PC-9 (cell line): ENCODE measurements around the gene TOP1. TPM values are rescaled to one million over a fixed set of nuclear protein-coding genes. Genes with fewer than 3 reads are reported as not detected.
A peak's percentile ranks its signal among the peaks of the same experiment; 100 is the strongest.

Source experiments
- BruUV-seq: library from RNA; stranded (reverse); fragments of 400-500 nt; replicated peaks from 2 replicates; lab custom pipeline; 2021; lab: Mats Ljungman, UMichigan
- CTCF ChIA-PET: fragments of 300-600 bp; sonication (Branson Sonifier 250); formaldehyde crosslinking; loops from one replicate; lab custom pipeline; 2022; ENCODE audit warnings: antibody characterized with exemption; lab: Charles Lee
- POLR2A ChIA-PET: fragments of 300-600 bp; sonication (Branson Sonifier 250); formaldehyde crosslinking; loops from one replicate; lab custom pipeline; 2022; ENCODE audit warnings: antibody characterized with exemption; ENCODE audit not compliant: unreplicated experiment; lab: Charles Lee
- DNase-seq, 2 experiments: peaks; one replicate each; pipeline versions ENCODE4 v3.0.0 to v3.0.0-alpha.2; 2015 to 2022; ENCODE audit warnings: mixed read lengths in 1 of 2
- H2AFZ ChIP-seq: fragments of 200-600 bp; sonication (generic); 2 replicates; pipeline ENCODE4 v1.8.1; 2017; ENCODE audit warnings: antibody characterized with exemption
- H3F3A ChIP-seq: fragments of 200-600 bp; sonication (generic); 2 replicates; pipeline ENCODE4 v1.8.1; 2017; ENCODE audit warnings: antibody characterized with exemption, mild to moderate bottlenecking, low read depth; ENCODE audit not compliant: insufficient read depth
- H3K27ac ChIP-seq: fragments of 200-600 bp; sonication (generic); 2 replicates; pipeline ENCODE4 v1.6.1; 2016; ENCODE audit warnings: mixed run types
- H3K27me3 ChIP-seq: fragments of 200-600 bp; sonication (generic); 2 replicates; pipeline ENCODE4 v1.6.1; 2016; ENCODE audit warnings: low read depth, mixed run types; ENCODE audit not compliant: insufficient read depth
- H3K36me3 ChIP-seq: fragments of 200-600 bp; sonication (generic); 2 replicates; pipeline ENCODE4 v1.6.1; 2016; ENCODE audit warnings: low read depth, mixed run types
- H3K4me1 ChIP-seq: fragments of 200-600 bp; sonication (generic); replicated peaks from 2 replicates; pipeline ENCODE4 v1.6.1; 2016; ENCODE audit warnings: mixed run types; ENCODE audit not compliant: insufficient read depth
- H3K4me2 ChIP-seq: fragments of 200-600 bp; sonication (generic); 2 replicates; pipeline ENCODE4 v1.6.1; 2017; ENCODE audit warnings: mixed run types
- H3K4me3 ChIP-seq: fragments of 200-600 bp; sonication (generic); 2 replicates; pipeline ENCODE4 v1.6.1; 2016; ENCODE audit warnings: mixed run types
- H3K79me2 ChIP-seq: fragments of 200-600 bp; sonication (generic); 2 replicates; pipeline ENCODE4 v1.6.1; 2017; ENCODE audit warnings: low read depth, mixed run types
- H3K9me2 ChIP-seq: fragments of 200-600 bp; sonication (generic); 2 replicates; pipeline ENCODE4 v1.8.1; 2017; ENCODE audit warnings: mild to moderate bottlenecking; ENCODE audit not compliant: insufficient read depth
- H3K9me3 ChIP-seq: fragments of 200-600 bp; sonication (generic); 2 replicates; pipeline ENCODE4 v1.8.1; 2016; ENCODE audit warnings: low read depth; ENCODE audit not compliant: insufficient read depth
- H4K20me1 ChIP-seq: fragments of 200-600 bp; sonication (generic); 2 replicates; pipeline ENCODE4 v1.8.1; 2017; ENCODE audit not compliant: insufficient read depth
- CTCF ChIP-seq: fragments of 200-600 bp; sonication (generic); conservative IDR thresholded peaks from 2 replicates; pipeline ENCODE4 v1.6.1; 2017; ENCODE audit warnings: mixed run types, antibody characterized with exemption, mild to moderate bottlenecking, moderate library complexity
- EZH2 ChIP-seq: fragments of 200-600 bp; sonication (generic); IDR thresholded peaks from 2 replicates; pipeline ENCODE4 v1.8.0; 2017; ENCODE audit warnings: antibody characterized with exemption, low read depth
- intact Hi-C: fragments of 100-400 bp; cut with micrococcal nuclease; formaldehyde crosslinking; loops from one replicate; pipeline ENCODE4 v1.10.0; 2022; ENCODE audit not compliant: unreplicated experiment
- total RNA-seq: library from RNA; stranded (reverse); gene quantifications from 2 replicates; pipeline ENCODE4 v1.2.3, GENCODE V29; 2021

Gene TOP1
- total RNA-seq, 1 experiment from 2014 or later = 55.8 TPM

GRCh38 chr20:41011551-41012067, 17.0 kb upstream of the TOP1 start:
- no peaks in the 10 kb centered on the region for H4K20me1 ChIP-seq
- no peaks in the 10 kb centered on the region for H3K36me3 ChIP-seq

DNA sequence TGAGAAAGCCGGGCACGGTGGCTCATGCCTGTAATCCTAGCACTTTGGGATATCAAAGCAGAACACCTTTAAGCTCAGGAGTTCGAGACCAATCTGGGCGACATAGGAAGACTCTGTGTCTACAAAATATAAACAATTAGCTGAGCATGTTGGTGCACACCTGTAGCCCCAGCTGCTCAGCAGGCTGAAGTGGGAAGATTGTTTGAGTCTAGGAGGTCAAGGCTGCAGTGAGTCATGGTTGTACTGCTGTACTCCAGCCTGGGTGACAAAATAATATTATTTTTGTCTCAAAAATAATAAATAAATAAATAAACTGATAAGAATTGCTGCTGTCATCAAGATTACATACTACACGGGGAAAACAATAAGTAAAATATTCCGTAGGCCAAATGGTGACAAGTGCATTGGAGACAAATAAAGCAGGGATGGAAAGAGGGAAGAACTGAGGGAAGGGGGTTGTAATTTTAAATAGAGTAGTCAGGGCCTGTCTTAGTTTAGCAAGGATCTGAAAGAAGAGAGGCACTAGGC, 14.0 kb upstream of the TOP1 start:
- no peak overlapping the region for H3K27ac ChIP-seq
- H2AFZ ChIP-seq = no peak overlapping the region
- H3K36me3 ChIP-seq = no peaks in the 10 kb centered on the region
- no peak overlapping the region for H3K4me2 ChIP-seq
- H3K79me2 ChIP-seq = no peaks in the 10 kb centered on the region
- peaks cover 36% of the 10 kb centered on the region for H3F3A ChIP-seq
- DNase-seq = no peak
- peaks cover 77% of the 10 kb centered on the region for H3K4me1 ChIP-seq
- H3K9me2 ChIP-seq = no peaks in the 10 kb centered on the region
- intact Hi-C loops = no loop called here
- H3K4me3 ChIP-seq = no peak overlapping the region
- BruUV-seq = no TSS peak
- TF ChIP-seq EZH2 = no peak
- TF ChIP-seq CTCF = no peak
- ChIA-PET CTCF (no interaction called here), POLR2A (no interaction called here)
- no peaks in the 10 kb centered on the region for H3K9me3 ChIP-seq
- no peaks in the 10 kb centered on the region for H4K20me1 ChIP-seq
- no peaks in the 10 kb centered on the region for H3K27me3 ChIP-seq

More at GRCh38 chr20:41011551-41012067, 17.0 kb upstream of the TOP1 start:
- H3K4me1 ChIP-seq = peaks cover 82% of the 10 kb centered on the region
- H3F3A ChIP-seq = peaks cover 27% of the 10 kb centered on the region
- ChIA-PET CTCF (interaction anchor here (0.8 kb wide), 1 partner anchor 21 kb away, joined by 4 read pairs; no protein-coding TSS in a partner anchor), POLR2A (no interaction called here)
- peak overlapping the region; percentile 35 for H3K4me2 ChIP-seq
- DNase-seq = peak; percentile 33 to 63
- H3K79me2 ChIP-seq = no peaks in the 10 kb centered on the region
- no peak overlapping the region for H3K27ac ChIP-seq
- TF ChIP-seq CTCF (no peak), EZH2 (no peak)
- no peak overlapping the region for H3K4me3 ChIP-seq
- no TSS peak for BruUV-seq
- H2AFZ ChIP-seq = 0 out of 2 replicates have a peak overlapping the region, but pooled peaks have one; percentile 15
- H3K9me2 ChIP-seq = no peaks in the 10 kb centered on the region
- no peaks in the 10 kb centered on the region for H3K27me3 ChIP-seq
- intact Hi-C loops = no loop called here
- H3K9me3 ChIP-seq = no peaks in the 10 kb centered on the region

- Histone ChIP-seq H3K36me3 (no peaks in the 10 kb centered on the region), H3K27ac (peak overlapping the region; percentile 70), H4K20me1 (no peaks in the 10 kb centered on the region), H3K27me3 (no peaks in the 10 kb centered on the region), H3K4me1 (peaks cover 52% of the 10 kb centered on the region), H2AFZ (0 out of 2 replicates have a peak overlapping the region, but pooled peaks have one; percentile 4), H3K79me2 (no peaks in the 10 kb centered on the region), H3K9me2 (no peaks in the 10 kb centered on the region), H3K4me2 (peak overlapping the region; percentile 60), H3K4me3 (no peak overlapping the region), H3F3A (peaks cover 34% of the 10 kb centered on the region), H3K9me3 (no peaks in the 10 kb centered on the region)
- DNase-seq = peak; percentile 50 to 87
- TF ChIP-seq CTCF (0 out of 2 replicates have a peak, but pooled peaks have one; percentile 14), EZH2 (no peak)
- POLR2A ChIA-PET = interaction anchor here (0.6 to 0.7 kb wide), 2 partner anchors 12 to 14 kb away, joined by 3 to 8 read pairs; no protein-coding TSS in a partner anchor
- CTCF ChIA-PET = interaction anchor here (0.5 to 0.7 kb wide), 2 partner anchors 27 to 52 kb away, joined by 3 to 4 read pairs; no protein-coding TSS in a partner anchor
- intact Hi-C loops = no loop called here
- BruUV-seq = no TSS peak
Observed at GRCh38 chr20:41017448-41018042, 11.1 kb upstream of the TOP1 start.
